ENCODE measurements around the gene CENPL. TPM values are rescaled to one million over a fixed set of nuclear protein-coding genes. Genes with fewer than 3 reads are reported as not detected.

Gene CENPL
- total RNA-seq, 2 experiments from 2014 or later: 25.4 to 36.1 TPM

GRCh38 chr1:173758980-173759379, 65.7 kb downstream of the CENPL start:
- no peak for TF ChIP-seq EZH2phosphoT487 (IDR thresholded peaks at IDR 0.05; ENCODE audit: borderline replicate concordance, low read depth, low read length)
- TF ChIP-seq CTCF (conservative IDR thresholded peaks at IDR 0.05; ENCODE audit: low read length): no peak
- H3K9me3 ChIP-seq (ENCODE audit: low read length): 0 out of 2 replicates have a peak, but pooled peaks cover 4% of the 10 kb centered on the region
- H3K36me3 ChIP-seq (ENCODE audit: insufficient read depth, low read length): peaks cover 71% of the 10 kb centered on the region
- H3K4me3 ChIP-seq (ENCODE audit: low read depth, low read length, poor library complexity, severe bottlenecking): no peak overlapping the region
- no peak overlapping the region for H3K27ac ChIP-seq (ENCODE audit: low read depth, low read length, poor library complexity, severe bottlenecking)
- no peaks in the 10 kb centered on the region for H3K4me1 ChIP-seq (ENCODE audit: insufficient read depth, low read length, poor library complexity, severe bottlenecking)
- H3K9me2 ChIP-seq (ENCODE audit: insufficient read depth, low read length): no peaks in the 10 kb centered on the region
- ChIA-PET POLR2A (no interaction called here), CTCF (ENCODE audit: unreplicated experiment) (no interaction called here)
- no peaks in the 10 kb centered on the region for H4K20me1 ChIP-seq (ENCODE audit: insufficient read depth, low read length)
- BruUV-seq (replicated peaks): no TSS peak
- intact Hi-C loops (cut with micrococcal nuclease; ENCODE audit: unreplicated experiment): no loop called here
- H2AFZ ChIP-seq (ENCODE audit: low read length): no peak overlapping the region
- H3K79me2 ChIP-seq (ENCODE audit: insufficient read depth, low read depth, low read length): no peaks in the 10 kb centered on the region
- no peak for DNase-seq (ENCODE audit: low spot score)
- H3K4me2 ChIP-seq (ENCODE audit: low read length): no peak overlapping the region

- H3K27ac ChIP-seq (ENCODE audit: low read depth, low read length, poor library complexity, severe bottlenecking): no peak overlapping the region
- no peaks in the 10 kb centered on the region for H3K9me2 ChIP-seq (ENCODE audit: insufficient read depth, low read length)
- no peaks in the 10 kb centered on the region for H4K20me1 ChIP-seq (ENCODE audit: insufficient read depth, low read length)
- ChIA-PET CTCF (ENCODE audit: unreplicated experiment) (no interaction called here), POLR2A (no interaction called here)
- no peak for DNase-seq (ENCODE audit: low spot score)
- H3K4me1 ChIP-seq (ENCODE audit: insufficient read depth, low read length, poor library complexity, severe bottlenecking): no peaks in the 10 kb centered on the region
- H3K4me3 ChIP-seq (ENCODE audit: low read depth, low read length, poor library complexity, severe bottlenecking): no peak overlapping the region
- BruUV-seq (replicated peaks): no TSS peak
- TF ChIP-seq EZH2phosphoT487 (IDR thresholded peaks at IDR 0.05; ENCODE audit: borderline replicate concordance, low read depth, low read length): no peak
- no peak for TF ChIP-seq CTCF (conservative IDR thresholded peaks at IDR 0.05; ENCODE audit: low read length)
- no peak overlapping the region for H2AFZ ChIP-seq (ENCODE audit: low read length)
- H3K36me3 ChIP-seq (ENCODE audit: insufficient read depth, low read length): peaks cover 75% of the 10 kb centered on the region
- intact Hi-C loops (cut with micrococcal nuclease; ENCODE audit: unreplicated experiment): no loop called here
- no peaks in the 10 kb centered on the region for H3K79me2 ChIP-seq (ENCODE audit: insufficient read depth, low read depth, low read length)
- H3K9me3 ChIP-seq (ENCODE audit: low read length): no peaks in the 10 kb centered on the region
- H3K4me2 ChIP-seq (ENCODE audit: low read length): no peak overlapping the region
Measured at GRCh38 chr1:173758110-173758509, 66.6 kb downstream of the CENPL start.

- no peaks in the 10 kb centered on the region for H3K79me2 ChIP-seq (ENCODE audit: insufficient read depth, low read depth, low read length)
- POLR2A ChIA-PET: no interaction called here
- H3K27ac ChIP-seq (ENCODE audit: low read depth, low read length, poor library complexity, severe bottlenecking): no peak overlapping the region
- no peak overlapping the region for H3K4me3 ChIP-seq (ENCODE audit: low read depth, low read length, poor library complexity, severe bottlenecking)
- H3K4me1 ChIP-seq (ENCODE audit: insufficient read depth, low read length, poor library complexity, severe bottlenecking): no peaks in the 10 kb centered on the region
- no TSS peak for BruUV-seq (replicated peaks)
- H3K9me2 ChIP-seq (ENCODE audit: insufficient read depth, low read length): no peaks in the 10 kb centered on the region
- intact Hi-C loops (cut with micrococcal nuclease; ENCODE audit: unreplicated experiment): no loop called here
- TF ChIP-seq CTCF (conservative IDR thresholded peaks at IDR 0.05; ENCODE audit: low read length) (no peak), EZH2phosphoT487 (IDR thresholded peaks at IDR 0.05; ENCODE audit: borderline replicate concordance, low read depth, low read length) (no peak)
- H4K20me1 ChIP-seq (ENCODE audit: insufficient read depth, low read length): no peaks in the 10 kb centered on the region
- CTCF ChIA-PET (ENCODE audit: unreplicated experiment): no interaction called here
- H3K9me3 ChIP-seq (ENCODE audit: low read length): no peaks in the 10 kb centered on the region
- peaks cover 79% of the 10 kb centered on the region for H3K36me3 ChIP-seq (ENCODE audit: insufficient read depth, low read length)
- no peak overlapping the region for H3K4me2 ChIP-seq (ENCODE audit: low read length)
- DNase-seq (ENCODE audit: low spot score): no peak
- H2AFZ ChIP-seq (ENCODE audit: low read length): no peak overlapping the region
Measured at GRCh38 chr1:173757666-173758065, 67.0 kb downstream of the CENPL start.
